ENCODE results near the gene CNKSR3. TPM values are rescaled to one million over a fixed set of nuclear protein-coding genes. Genes with fewer than 3 reads are reported as not detected.
A peak's percentile ranks its signal among the peaks of the same experiment; 100 is the strongest.

The CNKSR3 gene
- total and polyA plus RNA-seq, 8 donors: 10.5 to 33.2 (median 29.8) TPM

- Histone ChIP-seq H3K27ac (no peak overlapping the region), H3K9me3 (no peaks in the 10 kb centered on the region), H3K36me3 (no peaks in the 10 kb centered on the region), H3K4me1 (no peaks in the 10 kb centered on the region), H3K4me3 (no peak overlapping the region), H3K27me3 (no peaks in the 10 kb centered on the region)
- no peak for DNase-seq
- ATAC-seq: no peak
- TF ChIP-seq CTCF (IDR thresholded peaks at IDR 0.05): no peak
- intact Hi-C loops (cut with DNase I): no loop called here
Measured at GRCh38 chr6:154457046-154457713, 53.3 kb downstream of the CNKSR3 start.

- no peaks in the 10 kb centered on the region for H3K27me3 ChIP-seq
- peaks cover 0 to 8% of the 10 kb centered on the region in 2 donors for H3K4me1 ChIP-seq
- intact Hi-C loops (cut with DNase I): no loop called here
- no peaks in the 10 kb centered on the region for H3K9me3 ChIP-seq
- H3K36me3 ChIP-seq: no peaks in the 10 kb centered on the region
- ATAC-seq: no peak
- H3K4me3 ChIP-seq: no peak overlapping the region
- H3K27ac ChIP-seq: no peak overlapping the region
- no peak for DNase-seq
- no peak for TF ChIP-seq CTCF (IDR thresholded peaks at IDR 0.05)
Measured at GRCh38 chr6:154453329-154453728, 57.2 kb downstream of the CNKSR3 start.

GRCh38 chr6:154450498-154450897 lies 60.0 kb downstream of the CNKSR3 start:
- TF ChIP-seq CTCF (IDR thresholded peaks at IDR 0.05): no peak
- Histone ChIP-seq H3K27me3 (no peaks in the 10 kb centered on the region), H3K4me3 (no peak overlapping the region), H3K36me3 (no peaks in the 10 kb centered on the region), H3K4me1 (peaks cover 6 to 8% of the 10 kb centered on the region in 2 donors), H3K9me3 (no peaks in the 10 kb centered on the region), H3K27ac (no peak overlapping the region)
- DNase-seq (no peak), ATAC-seq (no peak)
- intact Hi-C loops (cut with DNase I): no loop called here

- ATAC-seq: peak; percentile 75
- TF ChIP-seq CTCF (IDR thresholded peaks at IDR 0.05): peak in 1 of 2 donors; percentile 16
- H3K4me1 ChIP-seq: peaks cover 6 to 8% of the 10 kb centered on the region in 2 donors
- H3K27me3 ChIP-seq: no peaks in the 10 kb centered on the region
- peak in 2 of 4 donors; percentile 59 for DNase-seq
- H3K36me3 ChIP-seq: no peaks in the 10 kb centered on the region
- H3K27ac ChIP-seq: no peak overlapping the region
- H3K4me3 ChIP-seq: no peak overlapping the region
- no peaks in the 10 kb centered on the region for H3K9me3 ChIP-seq
- intact Hi-C loops (cut with DNase I): no loop called here
Measured at GRCh38 chr6:154448448-154449096, 61.9 kb downstream of the CNKSR3 start.

- Histone ChIP-seq H3K27ac (no peak overlapping the region), H3K4me3 (no peak overlapping the region), H3K4me1 (peaks cover 6 to 8% of the 10 kb centered on the region in 2 donors), H3K9me3 (no peaks in the 10 kb centered on the region), H3K27me3 (no peaks in the 10 kb centered on the region), H3K36me3 (no peaks in the 10 kb centered on the region)
- peak in 2 of 4 donors; percentile 51 to 64 for DNase-seq
- ATAC-seq: no peak
- intact Hi-C loops (cut with DNase I): no loop called here
- no peak for TF ChIP-seq CTCF (IDR thresholded peaks at IDR 0.05)
Measured at GRCh38 chr6:154447954-154448353, 62.5 kb downstream of the CNKSR3 start.
